ENCODE data around the gene SLC25A42. TPM values are rescaled to one million over a fixed set of nuclear protein-coding genes. Genes with fewer than 3 reads are reported as not detected.

SLC25A42 gene
- total and polyA plus RNA-seq, 2 donors from 2014 or later: 9.7 to 70.7 TPM

- intact Hi-C loops (cut with DNase I): loop anchor here (10.0 kb wide), 1 partner anchor 77 kb away; the partner anchor contains the start of gene TMEM161A
- Histone ChIP-seq H3K27me3 (ENCODE audit: control insufficient read depth, insufficient read depth, low read length) (no peaks in the 10 kb centered on the region), H3K4me3 (ENCODE audit: low read length in 3 of 3) (no peak overlapping the region), H3K9me3 (ENCODE audit: control insufficient read depth in 2 of 3, insufficient read depth in 1 of 3, low read length in 3 of 3) (no peaks in the 10 kb centered on the region), H3K9ac (ENCODE audit: low read length in 3 of 3) (no peak overlapping the region), H3K4me1 (ENCODE audit: control insufficient read depth in 2 of 3, insufficient read depth in 2 of 3, low read depth in 1 of 3, low read length in 3 of 3) (peaks cover 0 to 23% (median 9%) of the 10 kb centered on the region in 3 donors), H3K36me3 (ENCODE audit: control insufficient read depth in 2 of 3, insufficient read depth in 3 of 3, low read length in 3 of 3) (peaks cover 0 to 6% (median 3%) of the 10 kb centered on the region in 3 donors), H3K27ac (ENCODE audit: low read depth in 2 of 2, low read length in 2 of 2) (no peak overlapping the region)
- DNase-seq (no peak), FAIRE-seq (no peak)
- TF ChIP-seq CTCF (IDR thresholded peaks at IDR 0.05; ENCODE audit: borderline replicate concordance, extremely low read depth, insufficient read depth): no peak
Observed at GRCh38 chr19:19057720-19058119, 6.1 kb upstream of the SLC25A42 start.

- Histone ChIP-seq H3K9me3 (ENCODE audit: control insufficient read depth in 2 of 3, insufficient read depth in 1 of 3, low read length in 3 of 3) (no peaks in the 10 kb centered on the region), H3K9ac (ENCODE audit: low read length in 3 of 3) (no peak overlapping the region), H3K4me1 (ENCODE audit: control insufficient read depth in 2 of 3, insufficient read depth in 2 of 3, low read depth in 1 of 3, low read length in 3 of 3) (peaks cover 0 to 28% (median 12%) of the 10 kb centered on the region in 3 donors), H3K36me3 (ENCODE audit: control insufficient read depth in 2 of 3, insufficient read depth in 3 of 3, low read length in 3 of 3) (peaks cover 0 to 6% (median 3%) of the 10 kb centered on the region in 3 donors), H3K27me3 (ENCODE audit: control insufficient read depth, insufficient read depth, low read length) (no peaks in the 10 kb centered on the region), H3K27ac (ENCODE audit: low read depth in 2 of 2, low read length in 2 of 2) (no peak overlapping the region), H3K4me3 (ENCODE audit: low read length in 3 of 3) (no peak overlapping the region)
- TF ChIP-seq CTCF (IDR thresholded peaks at IDR 0.05; ENCODE audit: borderline replicate concordance, extremely low read depth, insufficient read depth): no peak
- intact Hi-C loops (cut with DNase I): loop anchor here (10.0 kb wide), 1 partner anchor 76 kb away; the partner anchor contains the start of gene TMEM161A
- DNase-seq (no peak), FAIRE-seq (no peak)
Observed at GRCh38 chr19:19059018-19059836, 4.6 kb upstream of the SLC25A42 start.

GRCh38 chr19:19059837-19060611 lies 3.8 kb upstream of the SLC25A42 start:
- no peak overlapping the region for H3K27ac ChIP-seq (ENCODE audit: low read depth in 2 of 2, low read length in 2 of 2)
- intact Hi-C loops (cut with DNase I): loop anchor here (10.0 kb wide), 1 partner anchor 75 kb away; the partner anchor contains the start of gene TMEM161A
- no peak for TF ChIP-seq CTCF (IDR thresholded peaks at IDR 0.05; ENCODE audit: borderline replicate concordance, extremely low read depth, insufficient read depth)
- no peaks in the 10 kb centered on the region for H3K27me3 ChIP-seq (ENCODE audit: control insufficient read depth, insufficient read depth, low read length)
- H3K9me3 ChIP-seq (ENCODE audit: control insufficient read depth in 2 of 3, insufficient read depth in 1 of 3, low read length in 3 of 3): no peaks in the 10 kb centered on the region
- peaks cover 0 to 5% (median under 1%) of the 10 kb centered on the region in 3 donors for H3K36me3 ChIP-seq (ENCODE audit: control insufficient read depth in 2 of 3, insufficient read depth in 3 of 3, low read length in 3 of 3)
- H3K4me1 ChIP-seq (ENCODE audit: control insufficient read depth in 2 of 3, insufficient read depth in 2 of 3, low read depth in 1 of 3, low read length in 3 of 3): peaks cover 0 to 28% (median 18%) of the 10 kb centered on the region in 3 donors
- peak in 1 of 5 donors; percentile 18 for DNase-seq
- no peak overlapping the region for H3K9ac ChIP-seq (ENCODE audit: low read length in 3 of 3)
- FAIRE-seq: no peak
- H3K4me3 ChIP-seq (ENCODE audit: low read length in 3 of 3): no peak overlapping the region
